HCT116 (cell line): ENCODE measurements around the gene INPP5F.

Experiments used
- CTCF ChIP-seq, 3 experiments: fragments of 200-600 bp in 1 of 3; sonication (generic) in 1 of 3; IDR thresholded peaks in 2 of 3; conservative IDR thresholded peaks in 1 of 3; 2 replicates each; pipeline ENCODE4 v1.5.1; 2012 to 2017; ENCODE audit warnings: low read depth in 2 of 3, low read length in 2 of 3, antibody characterized with exemption in 1 of 3, borderline replicate concordance in 1 of 3, control low read depth in 1 of 3, mild to moderate bottlenecking in 1 of 3, mixed read lengths in 1 of 3, mixed run types in 1 of 3, moderate library complexity in 1 of 3; ENCODE audit not compliant: insufficient read depth in 1 of 3
- POLR2AphosphoS5 ChIP-seq: IDR thresholded peaks from 2 replicates; pipeline ENCODE4 v1.6.1; 2011; ENCODE audit warnings: mild to moderate bottlenecking, low read depth, low read length, moderate library complexity

GRCh38 chr10:119680650-119681081, 45.2 kb upstream of the INPP5F start:
- TF ChIP-seq POLR2AphosphoS5 (no peak), CTCF (IDR thresholded peaks at IDR 0.05 in 2 of 3, conservative IDR thresholded peaks at IDR 0.05 in 1 of 3; ENCODE audit: borderline replicate concordance in 1 of 3, insufficient read depth in 1 of 3, low read depth in 2 of 3, low read length in 2 of 3) (no peak)
